ENCODE measurements around the gene MTARC2. TPM values are rescaled to one million over a fixed set of nuclear protein-coding genes. Genes with fewer than 3 reads are reported as not detected.

The MTARC2 gene
- total and polyA plus RNA-seq, 2 of the 13 experiments (the other 11 are each of a cell fraction or from before 2014, with no cell fraction given): 8.5 to 10.1 TPM

DNA sequence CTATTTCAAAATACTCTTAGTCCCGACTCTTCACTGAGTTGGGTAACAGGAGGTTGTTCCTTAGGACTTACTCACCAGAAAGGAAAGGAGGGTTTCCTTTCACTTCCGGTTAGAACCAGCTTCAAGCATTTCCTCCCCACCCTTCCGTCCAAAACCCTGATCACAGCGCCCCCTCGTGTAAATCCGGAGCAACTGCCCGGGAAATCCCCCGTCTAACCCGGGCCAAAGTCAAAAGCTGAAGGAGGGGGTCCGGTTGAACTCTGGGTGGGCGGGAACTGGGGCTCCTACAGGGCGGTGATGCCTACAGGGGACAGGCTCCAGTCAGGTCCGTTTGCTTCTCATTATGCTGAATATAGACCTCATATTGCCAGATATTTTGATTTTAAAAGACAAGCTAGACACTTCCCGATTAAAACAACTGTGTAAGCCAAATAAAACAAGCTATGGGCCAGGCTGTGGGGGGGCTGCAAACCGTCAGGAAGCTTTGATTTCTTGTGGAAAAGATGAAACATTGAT lies 15.0 kb upstream of the MTARC2 start (continued):
- no peak for TF ChIP-seq SKIL (CRISPR knock-in tag; IDR thresholded peaks at IDR 0.05; ENCODE audit: borderline replicate concordance)
- TF ChIP-seq KLF16 (CRISPR knock-in tag; IDR thresholded peaks at IDR 0.05): peak in 1 of 2 experiments; percentile 58; a peak in 1 of 4 replicates
- TF ChIP-seq, protein P1, sequence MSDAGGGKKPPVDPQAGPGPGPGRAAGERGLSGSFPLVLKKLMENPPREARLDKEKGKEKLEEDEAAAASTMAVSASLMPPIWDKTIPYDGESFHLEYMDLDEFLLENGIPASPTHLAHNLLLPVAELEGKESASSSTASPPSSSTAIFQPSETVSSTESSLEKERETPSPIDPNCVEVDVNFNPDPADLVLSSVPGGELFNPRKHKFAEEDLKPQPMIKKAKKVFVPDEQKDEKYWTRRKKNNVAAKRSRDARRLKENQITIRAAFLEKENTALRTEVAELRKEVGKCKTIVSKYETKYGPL (CRISPR knock-in tag; IDR thresholded peaks at IDR 0.05): no peak
- TF ChIP-seq RARA (CRISPR knock-in tag; IDR thresholded peaks at IDR 0.05): peak; percentile 18; the same call in 1 of the 2 replicates
- peak; percentile 56; the same call in 1 of the 2 replicates for TF ChIP-seq SAP130 (CRISPR knock-in tag; IDR thresholded peaks at IDR 0.05; ENCODE audit: low read depth)
- TF ChIP-seq SETDB1 (CRISPR knock-in tag; IDR thresholded peaks at IDR 0.05; ENCODE audit: borderline replicate concordance): no peak
- 0 out of 2 replicates have a peak, but pooled peaks have one; percentile 23 for TF ChIP-seq HOXA3 (CRISPR knock-in tag; IDR thresholded peaks at IDR 0.05)
- TF ChIP-seq FOXP1 (IDR thresholded peaks at IDR 0.05): no peak
- no peak for TF ChIP-seq FOXP1 (CRISPR knock-in tag; IDR thresholded peaks at IDR 0.05)
- 0 out of 2 replicates have a peak, but pooled peaks have one; percentile 33 for TF ChIP-seq HDAC1 (CRISPR knock-in tag; IDR thresholded peaks at IDR 0.05)
- no peak for TF ChIP-seq MTF1 (CRISPR knock-in tag; IDR thresholded peaks at IDR 0.05)
- no peak for TF ChIP-seq ZNF263 (CRISPR knock-in tag; IDR thresholded peaks at IDR 0.05)
- TF ChIP-seq ZBTB20 (CRISPR knock-in tag; IDR thresholded peaks at IDR 0.05; ENCODE audit: borderline replicate concordance, low read depth): no peak
- no peak for TF ChIP-seq POLR2A (IDR thresholded peaks at IDR 0.05; ENCODE audit: insufficient read depth in 1 of 2, low read depth in 2 of 2, low read length in 2 of 2)
- TF ChIP-seq ETV5 (CRISPR knock-in tag; IDR thresholded peaks at IDR 0.05; ENCODE audit: borderline replicate concordance): peak; percentile 85
- TF ChIP-seq BCL6 (CRISPR knock-in tag; IDR thresholded peaks at IDR 0.05): no peak
- peak; percentile 40; the same call in 1 of the 2 replicates for TF ChIP-seq KMT2B (CRISPR knock-in tag; IDR thresholded peaks at IDR 0.05)
- peak; percentile 33; the same call in 1 of the 2 replicates for TF ChIP-seq FOSL2 (CRISPR knock-in tag; IDR thresholded peaks at IDR 0.05)
- peak; percentile 42; the same call in 1 of the 2 replicates for TF ChIP-seq HNF1B (CRISPR knock-in tag; IDR thresholded peaks at IDR 0.05)
- no peak for TF ChIP-seq ZNF713 (CRISPR knock-in tag; IDR thresholded peaks at IDR 0.05)
- no peak for TF ChIP-seq PHF5A (CRISPR knock-in tag; IDR thresholded peaks at IDR 0.05; ENCODE audit: low read depth, unreplicated experiment)
- TF ChIP-seq STAG1 (CRISPR knock-in tag; IDR thresholded peaks at IDR 0.05): peak; percentile 80
- TF ChIP-seq SMC3 (IDR thresholded peaks at IDR 0.05; ENCODE audit: low read length): peak; percentile 80

Measured in HepG2 (cell line).